T-helper 17 cell (primary cell): Measurements from ENCODE around the gene SLC17A2. TPM values are rescaled to one million over a fixed set of nuclear protein-coding genes. Genes with fewer than 3 reads are reported as not detected.

Experiments
- total RNA-seq, 4 donors: library from RNA in 2 of 4; stranded (reverse) in 2 of 4; gene quantifications; one replicate each; pipeline ENCODE4 v1.2.3 and lab custom pipeline; 2022 to 2026

Gene SLC17A2
- total RNA-seq, 2 donors from 2014 or later = not detected

Other genes with a start within 250 kb of the SLC17A2 start
- gene SLC17A4, start 175.9 kb downstream of the SLC17A2 start, total RNA-seq = not detected
- under 1 TPM in 1 of 2 donors, not detected in 1; 0.52 TPM for gene SLC17A1, start 98.6 kb downstream of the SLC17A2 start, total RNA-seq
- gene SLC17A3, start 56.4 kb downstream of the SLC17A2 start, total RNA-seq = 1 to 10 TPM; 1.3 to 2.4 TPM
- 10 to 100 TPM; 17.5 to 19.9 TPM for gene TRIM38, start 32.1 kb upstream of the SLC17A2 start, total RNA-seq
- 1 to 10 TPM; 1.2 to 2.4 TPM for gene HFE, start 156.7 kb upstream of the SLC17A2 start, total RNA-seq